ENCODE measurements around the gene SNAPC2. TPM values are rescaled to one million over a fixed set of nuclear protein-coding genes. Genes with fewer than 3 reads are reported as not detected.

Gene SNAPC2
- total RNA-seq, 1 experiment from 2014 or later, result 23.5 TPM

DNA sequence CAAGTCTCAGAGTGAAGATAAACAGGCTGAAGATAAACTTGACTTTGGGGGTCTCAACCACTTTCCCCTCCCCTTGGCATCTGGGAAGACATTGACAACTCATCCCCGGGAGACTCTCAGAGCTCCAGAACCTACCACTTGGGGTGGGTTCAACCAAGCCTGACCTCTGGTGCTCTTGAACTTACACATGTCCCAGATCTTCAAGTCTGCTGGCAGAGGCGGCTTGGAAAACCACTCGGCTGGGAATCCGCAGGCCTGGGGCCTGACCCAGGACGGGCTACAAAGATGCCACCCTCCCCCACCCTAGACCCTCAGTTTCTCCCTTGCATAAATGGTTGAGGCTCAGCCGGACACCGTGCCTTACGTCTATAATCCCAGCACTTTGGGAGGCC is 31.3 kb upstream of the SNAPC2 start:
- no peak for DNase-seq (ENCODE audit: low spot score)

GRCh38 chr19:7893362-7894101 is 26.6 kb upstream of the SNAPC2 start:
- peak; percentile 52 for DNase-seq (ENCODE audit: low spot score)

GRCh38 chr19:7894612-7895309 is 25.4 kb upstream of the SNAPC2 start:
- DNase-seq (ENCODE audit: low spot score), result no peak

GRCh38 chr19:7895565-7895964 is 24.6 kb upstream of the SNAPC2 start:
- DNase-seq (ENCODE audit: low spot score), result no peak

DNA sequence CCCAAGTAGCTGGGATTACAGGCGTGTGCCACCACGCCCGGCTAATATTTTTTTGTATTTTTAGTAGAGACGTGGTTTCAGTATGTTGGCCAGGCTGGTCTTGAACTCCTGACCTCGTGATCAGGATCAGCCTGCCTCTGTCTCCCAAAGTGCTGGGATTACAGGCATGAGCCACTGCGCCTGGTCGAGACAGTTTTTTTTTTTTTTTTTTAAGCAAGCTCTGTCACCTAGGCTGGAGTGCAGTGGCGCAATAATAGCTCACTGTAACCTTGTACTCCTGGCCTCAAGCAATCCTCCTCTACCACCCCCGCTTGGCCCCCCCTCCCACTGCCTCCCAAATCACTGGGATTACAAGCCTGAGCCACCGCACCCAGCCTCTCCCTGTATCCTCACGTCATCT is 22.8 kb upstream of the SNAPC2 start:
- DNase-seq (ENCODE audit: low spot score), result no peak

GRCh38 chr19:7898967-7899366 is 21.2 kb upstream of the SNAPC2 start:
- DNase-seq (ENCODE audit: low spot score), result no peak

DNA sequence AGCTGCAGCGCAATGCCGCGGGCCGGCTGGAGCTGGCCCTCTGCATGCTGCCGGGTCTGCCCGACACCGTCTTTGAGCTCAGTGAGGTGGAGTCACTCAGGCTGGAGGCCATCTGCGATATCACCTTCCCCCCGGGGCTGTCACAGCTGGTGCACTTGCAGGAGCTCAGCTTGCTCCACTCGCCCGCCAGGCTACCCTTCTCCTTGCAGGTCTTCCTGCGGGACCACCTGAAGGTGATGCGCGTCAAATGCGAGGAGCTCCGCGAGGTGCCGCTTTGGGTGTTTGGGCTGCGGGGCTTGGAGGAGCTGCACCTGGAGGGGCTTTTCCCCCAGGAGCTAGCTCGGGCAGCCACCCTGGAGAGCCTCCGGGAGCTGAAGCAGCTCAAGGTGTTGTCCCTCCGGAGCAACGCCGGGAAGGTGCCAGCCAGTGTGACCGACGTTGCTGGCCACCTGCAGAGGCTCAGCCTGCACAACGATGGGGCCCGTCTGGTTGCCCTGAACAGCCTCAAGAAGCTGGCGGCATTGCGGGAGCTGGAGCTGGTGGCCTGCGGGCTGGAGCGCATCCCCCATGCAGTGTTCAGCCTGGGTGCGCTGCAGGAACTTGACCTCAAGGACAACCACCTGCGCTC is 20.3 kb upstream of the SNAPC2 start:
- DNase-seq (ENCODE audit: low spot score), result no peak

- no peak for DNase-seq (ENCODE audit: low spot score)
Observed at GRCh38 chr19:7900401-7900870, 19.7 kb upstream of the SNAPC2 start.

DNA sequence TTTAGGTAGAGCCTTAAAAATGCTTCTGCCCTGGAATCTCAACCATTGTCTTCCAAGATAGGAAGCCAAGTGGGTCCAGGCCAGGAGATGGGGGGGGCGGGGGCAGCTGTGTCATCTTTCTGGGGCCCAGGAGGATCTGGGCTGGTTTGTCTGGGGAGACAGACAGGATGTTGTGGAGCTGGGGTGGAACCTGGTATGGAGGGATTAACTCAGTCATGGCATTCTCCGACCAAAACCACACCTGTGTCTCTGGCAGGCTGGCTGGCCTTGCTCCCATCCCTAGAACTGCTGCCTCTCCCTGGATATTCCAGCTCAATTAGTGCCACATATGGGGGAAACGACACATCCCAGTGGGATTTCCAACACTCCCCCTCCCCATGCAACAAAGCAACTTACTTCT is 19.2 kb upstream of the SNAPC2 start:
- no peak for DNase-seq (ENCODE audit: low spot score)

DNA sequence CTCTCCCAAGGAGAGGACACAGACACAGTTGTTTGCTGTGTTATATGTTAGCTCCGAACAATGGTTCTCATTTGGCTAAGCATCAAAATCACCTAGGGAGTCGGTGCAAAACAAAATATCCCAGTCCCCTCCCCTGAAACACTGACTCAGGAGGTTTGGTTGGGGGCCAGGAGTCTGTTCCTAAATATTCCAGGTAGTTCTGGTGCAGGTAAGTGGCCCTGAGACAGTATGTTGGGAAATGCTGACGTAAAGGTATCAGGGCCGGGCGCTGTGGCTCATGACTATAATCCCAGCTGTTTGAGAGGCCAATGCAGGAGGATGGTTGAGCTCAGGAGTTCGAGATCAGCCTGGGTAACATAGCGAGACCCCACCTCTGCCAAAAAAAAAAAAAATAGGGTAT is 18.8 kb upstream of the SNAPC2 start:
- DNase-seq (ENCODE audit: low spot score), result no peak

DNA sequence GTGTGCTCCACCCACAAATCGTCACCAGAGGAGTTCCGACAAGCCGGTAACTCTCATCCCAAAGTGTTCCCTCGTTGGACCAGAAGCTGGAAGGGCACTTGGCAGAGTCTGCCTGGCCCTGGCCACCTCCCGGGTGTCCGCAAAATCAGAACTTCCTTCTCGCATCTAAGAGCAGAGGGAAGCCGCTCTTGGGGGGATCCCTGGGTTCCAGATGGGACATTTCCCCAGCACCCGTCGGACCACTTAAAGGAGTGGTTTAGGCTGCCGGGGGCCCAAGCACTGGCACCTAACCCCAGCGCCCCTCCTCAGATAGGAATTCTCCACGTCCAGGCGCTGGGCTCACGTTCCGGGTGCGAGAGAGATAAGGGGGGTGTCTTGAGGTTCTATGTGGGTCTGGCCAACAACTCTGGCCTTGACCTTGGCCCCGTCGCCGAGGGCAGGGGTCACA is 17.3 kb upstream of the SNAPC2 start:
- no peak for DNase-seq (ENCODE audit: low spot score)

DNA sequence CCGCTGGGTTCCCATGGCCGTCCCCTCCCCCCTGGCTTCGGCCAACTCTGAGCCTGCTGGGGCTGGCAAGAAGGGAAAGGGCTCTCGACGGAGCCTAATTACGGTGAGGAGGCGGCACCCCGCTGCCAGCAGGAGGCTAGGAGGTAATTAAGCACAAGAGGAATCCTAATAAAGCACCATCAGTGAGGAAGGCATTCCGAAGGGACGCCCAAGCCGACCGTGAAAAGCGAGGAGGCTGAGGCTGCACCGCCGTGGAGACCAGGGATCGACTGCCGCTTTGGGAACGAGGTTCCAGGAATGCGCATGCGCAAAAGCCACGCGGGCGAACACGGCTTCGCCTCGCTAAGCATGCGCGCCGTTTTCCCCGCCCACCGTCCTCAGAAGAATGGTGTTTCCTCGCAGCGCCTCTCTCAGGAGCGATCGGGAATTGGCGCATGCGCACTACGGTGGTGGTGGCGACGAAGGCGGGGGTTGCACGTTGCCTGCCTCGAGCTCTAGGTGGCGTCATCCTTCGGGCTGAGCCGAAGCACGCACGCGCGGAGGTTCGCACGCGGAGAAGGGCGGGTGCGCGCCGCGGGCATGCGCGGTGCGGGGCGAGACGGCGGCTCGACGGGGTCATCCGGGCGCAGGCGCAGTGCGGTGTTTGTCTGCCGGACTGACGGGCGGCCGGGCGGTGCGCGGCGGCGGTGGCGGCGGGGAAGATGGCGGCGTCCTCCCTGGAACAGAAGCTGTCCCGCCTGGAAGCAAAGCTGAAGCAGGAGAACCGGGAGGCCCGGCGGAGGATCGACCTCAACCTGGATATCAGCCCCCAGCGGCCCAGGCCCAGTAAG is 16.7 kb upstream of the SNAPC2 start, which contains the start of gene MAP2K7:
Gene MAP2K7 (plus strand): TSS at position 634 of the 830 bp plus-strand sequence. CDS start 68 bp downstream, at position 702.
- DNase-seq (ENCODE audit: low spot score), result peak; percentile 100

- no peak for DNase-seq (ENCODE audit: low spot score)
Observed at GRCh38 chr19:7904074-7905020, 15.8 kb upstream of the SNAPC2 start.

DNA sequence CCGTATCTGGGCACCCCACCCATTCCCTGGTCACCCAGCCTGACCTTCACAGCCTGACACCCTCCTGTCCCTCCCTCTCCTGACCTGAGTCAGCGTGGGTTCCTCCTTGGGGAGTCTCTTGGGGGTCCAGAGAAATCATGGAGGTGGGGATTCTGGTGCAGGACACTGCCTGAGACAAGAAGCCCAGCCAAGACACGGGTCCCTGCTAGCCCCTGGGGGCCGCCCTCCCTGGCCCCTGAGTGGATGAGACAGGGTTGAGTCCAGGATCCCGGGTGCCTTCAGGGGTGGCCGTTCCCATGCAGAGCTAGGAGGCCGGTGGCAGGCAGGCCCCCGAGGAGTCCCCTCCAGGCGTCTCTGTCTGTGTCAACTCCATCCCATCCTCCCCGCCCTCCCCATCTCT is 14.9 kb upstream of the SNAPC2 start:
- no peak for DNase-seq (ENCODE audit: low spot score)

- DNase-seq (ENCODE audit: low spot score), result no peak
Observed at GRCh38 chr19:7905859-7906258, 14.3 kb upstream of the SNAPC2 start.

- DNase-seq (ENCODE audit: low spot score), result no peak
Observed at GRCh38 chr19:7907122-7907521, 13.0 kb upstream of the SNAPC2 start.

GRCh38 chr19:7907544-7907943 is 12.6 kb upstream of the SNAPC2 start:
- no peak for DNase-seq (ENCODE audit: low spot score)

GRCh38 chr19:7908078-7908699 is 11.9 kb upstream of the SNAPC2 start:
- no peak for DNase-seq (ENCODE audit: low spot score)

- no peak for DNase-seq (ENCODE audit: low spot score)
Observed at GRCh38 chr19:7908742-7909461, 11.2 kb upstream of the SNAPC2 start.
